NCI-H2196 treated with DMSO at 0.1 percent for 48 hours (cell line): ENCODE data around the gene IRF4.

ENCODE experiments used
- DNase-seq: peaks from one replicate; lab custom pipeline; 2025; ENCODE audit not compliant: unreplicated experiment; lab: John Stamatoyannopoulos, UW

Gene IRF4

DNA sequence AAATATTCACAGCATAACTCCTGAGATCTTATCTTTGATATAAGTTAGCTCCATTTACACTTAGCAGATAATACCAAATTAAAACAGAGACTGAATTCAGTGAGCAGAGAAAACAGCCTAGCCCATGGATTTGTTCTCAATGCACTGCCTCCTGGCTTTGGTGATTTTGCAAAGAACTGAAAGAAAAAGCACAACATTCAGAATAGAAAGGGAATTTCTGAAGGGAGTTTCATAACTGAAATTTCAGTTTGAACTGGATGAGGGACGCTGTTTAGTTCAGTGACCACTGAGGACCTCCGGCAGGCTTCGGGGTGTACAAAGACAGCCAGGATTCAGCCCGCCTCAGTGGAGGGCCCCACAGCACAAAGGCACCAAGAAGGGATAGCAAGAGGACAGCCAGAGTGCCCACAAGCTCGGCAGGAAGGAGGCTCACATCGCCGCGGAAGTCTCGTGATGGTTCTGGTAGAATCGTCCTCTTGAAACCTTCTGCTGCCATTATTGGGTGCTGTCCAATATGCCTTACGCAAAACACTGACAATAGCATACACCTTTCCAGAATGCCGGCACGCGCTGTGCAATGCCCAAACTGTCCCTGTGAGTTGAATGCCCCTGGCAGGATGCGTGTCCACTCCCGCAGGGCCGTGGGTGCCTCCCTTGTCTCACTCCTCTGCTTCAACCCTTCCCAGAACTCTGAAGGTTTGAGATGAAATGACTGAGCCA lies 9.7 kb upstream of the IRF4 start:
- no peak for DNase-seq

DNA sequence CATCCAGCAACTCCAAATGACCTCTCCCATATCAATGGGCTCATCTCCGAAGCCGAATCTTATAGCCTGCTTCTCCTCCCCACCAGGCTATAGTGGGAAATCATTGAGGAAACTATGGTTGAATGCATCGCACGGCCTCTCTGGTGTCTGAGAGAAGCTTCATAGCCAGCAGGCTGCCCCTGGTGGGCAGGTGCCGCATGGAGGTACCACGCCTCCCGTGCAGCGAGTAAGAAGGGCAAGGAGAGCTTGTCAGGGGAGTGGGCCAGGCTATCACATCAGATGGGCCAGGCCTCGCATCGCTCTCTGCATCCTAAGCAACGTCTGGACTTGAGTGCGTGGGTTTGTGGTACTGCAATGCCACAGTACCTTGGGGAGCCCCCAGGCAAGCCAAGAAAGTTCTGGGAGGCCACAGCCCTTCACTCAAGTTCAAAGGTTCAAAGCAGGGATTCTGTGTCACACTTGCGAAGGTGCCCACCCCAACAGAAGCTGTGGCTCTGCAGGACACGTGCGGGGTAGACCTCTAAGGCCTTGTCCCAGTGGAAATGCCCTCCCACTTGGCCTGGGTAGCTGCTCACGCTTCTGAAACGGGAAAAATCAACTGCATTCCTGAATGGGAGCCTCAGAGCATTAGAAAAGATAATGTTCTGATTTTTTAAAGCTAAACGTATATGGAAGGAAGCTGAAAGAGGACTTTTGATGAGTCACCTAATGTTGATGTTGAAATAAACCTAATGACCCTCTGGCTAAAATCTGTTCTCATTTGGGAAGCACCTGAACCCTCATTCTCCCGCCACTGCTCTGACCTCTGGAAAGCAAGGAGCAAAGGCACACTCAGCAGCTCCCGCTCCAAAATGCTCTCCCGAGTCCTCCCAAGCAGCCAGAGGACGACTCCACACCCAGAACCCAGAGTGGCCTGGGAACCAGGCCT lies 8.4 kb upstream of the IRF4 start:
- no peak for DNase-seq

DNA sequence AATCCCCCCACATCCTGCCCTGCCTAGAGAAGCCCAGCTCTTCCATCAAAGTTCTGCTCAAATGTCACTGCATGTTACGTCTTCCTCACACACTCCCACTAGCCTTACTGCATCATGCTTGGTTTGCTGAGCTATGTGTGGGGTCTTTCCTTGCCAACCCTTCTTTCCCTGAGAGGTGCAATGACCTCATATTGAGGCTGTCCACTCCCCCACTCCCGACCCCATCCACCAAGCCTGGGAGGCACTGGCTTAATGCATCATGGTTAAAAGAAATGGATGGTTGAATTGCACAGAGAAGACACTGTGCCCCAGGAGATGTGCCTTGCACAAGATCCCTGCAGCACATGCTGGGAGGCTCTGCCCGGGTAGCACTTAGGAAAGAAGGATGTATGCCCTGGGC lies 7.7 kb upstream of the IRF4 start:
- DNase-seq = no peak

DNA sequence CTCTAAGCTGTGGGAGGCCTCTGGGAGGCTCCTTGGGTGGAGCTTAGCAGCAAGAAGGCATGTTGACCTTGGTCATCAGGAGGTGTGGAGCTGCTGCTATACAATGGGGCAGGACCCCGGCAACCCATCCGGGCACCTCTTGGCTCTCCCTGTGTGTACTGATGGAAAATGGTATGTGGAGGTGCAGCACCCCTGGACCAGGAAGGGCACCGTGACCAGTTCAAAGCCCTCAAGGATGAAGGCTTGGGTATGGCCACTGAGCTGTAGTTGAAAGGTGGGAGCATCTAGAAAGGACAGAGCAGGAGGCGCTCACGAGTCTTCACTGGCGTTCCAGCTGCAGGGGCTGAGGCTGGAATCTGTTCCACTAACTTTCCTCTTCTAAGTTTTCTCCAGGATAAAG lies 6.7 kb upstream of the IRF4 start:
- DNase-seq = no peak

DNA sequence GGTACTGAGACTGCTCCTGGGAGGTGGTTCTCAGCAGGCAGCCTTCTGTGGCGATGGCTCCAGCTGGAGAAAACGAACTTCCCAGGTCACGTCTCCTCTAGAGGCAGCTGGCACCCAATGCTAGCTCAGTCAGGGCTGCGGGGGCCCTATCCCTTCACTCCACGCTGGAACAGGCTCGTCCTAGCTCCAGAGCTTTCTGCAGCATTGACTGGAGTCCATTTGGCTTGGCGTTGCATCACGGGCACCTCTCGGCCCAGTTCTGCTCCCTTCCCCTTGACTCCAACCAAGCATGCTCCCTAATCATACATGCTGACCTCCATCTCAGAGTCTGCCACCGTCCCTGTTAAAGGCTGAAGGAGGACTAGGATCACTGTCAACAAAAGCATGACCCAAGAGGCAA lies 5.9 kb upstream of the IRF4 start:
- DNase-seq = no peak

DNA sequence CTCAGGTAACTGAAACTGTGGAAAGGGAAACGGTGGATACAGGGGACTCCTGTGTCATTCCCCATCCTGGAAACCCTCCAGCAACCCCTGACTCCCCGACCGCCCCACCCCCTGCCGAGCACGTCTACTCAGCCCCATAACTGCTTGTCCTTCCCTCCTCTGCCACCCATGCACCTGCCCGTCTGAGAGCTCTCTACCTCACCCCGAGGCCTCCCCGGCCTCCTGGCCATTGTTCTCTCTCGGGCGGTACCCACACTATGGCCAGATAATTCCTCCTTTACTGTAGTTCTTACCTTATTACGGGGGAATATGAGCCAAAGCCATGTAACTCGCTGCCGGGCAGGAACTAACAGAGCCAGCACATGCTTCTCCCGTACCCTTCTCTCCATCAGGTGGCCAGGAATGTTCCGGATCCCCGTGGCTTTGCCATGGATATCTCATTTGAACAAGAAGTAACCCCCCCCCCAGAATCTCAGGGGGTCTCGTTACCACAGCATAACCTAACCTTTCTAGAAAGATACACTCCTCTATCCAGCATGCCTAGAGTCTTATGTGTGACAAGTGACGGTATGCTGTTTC lies 4.8 kb upstream of the IRF4 start:
- DNase-seq = no peak

DNA sequence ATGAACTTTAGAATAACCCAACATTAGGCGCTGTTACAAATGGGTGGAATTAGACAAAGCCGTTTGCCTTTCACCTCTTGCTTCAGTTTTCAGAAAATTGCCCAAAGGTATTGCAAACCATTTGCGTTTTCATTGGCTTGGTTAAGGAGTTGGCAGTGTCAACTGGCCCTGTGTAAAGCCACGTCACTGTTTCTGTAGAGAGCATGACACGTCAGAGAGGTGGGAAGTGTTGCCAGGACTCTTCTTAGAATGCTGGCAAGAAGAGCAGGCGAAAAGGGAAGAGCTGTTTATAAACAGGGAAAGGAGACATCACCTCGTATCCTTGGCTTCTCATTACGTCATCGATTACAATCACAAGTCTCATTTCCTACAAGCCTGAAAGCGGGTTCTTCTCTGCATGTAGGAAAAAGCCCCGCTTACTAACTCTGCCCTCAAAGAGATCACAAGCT lies 4.2 kb upstream of the IRF4 start:
- DNase-seq = no peak

DNA sequence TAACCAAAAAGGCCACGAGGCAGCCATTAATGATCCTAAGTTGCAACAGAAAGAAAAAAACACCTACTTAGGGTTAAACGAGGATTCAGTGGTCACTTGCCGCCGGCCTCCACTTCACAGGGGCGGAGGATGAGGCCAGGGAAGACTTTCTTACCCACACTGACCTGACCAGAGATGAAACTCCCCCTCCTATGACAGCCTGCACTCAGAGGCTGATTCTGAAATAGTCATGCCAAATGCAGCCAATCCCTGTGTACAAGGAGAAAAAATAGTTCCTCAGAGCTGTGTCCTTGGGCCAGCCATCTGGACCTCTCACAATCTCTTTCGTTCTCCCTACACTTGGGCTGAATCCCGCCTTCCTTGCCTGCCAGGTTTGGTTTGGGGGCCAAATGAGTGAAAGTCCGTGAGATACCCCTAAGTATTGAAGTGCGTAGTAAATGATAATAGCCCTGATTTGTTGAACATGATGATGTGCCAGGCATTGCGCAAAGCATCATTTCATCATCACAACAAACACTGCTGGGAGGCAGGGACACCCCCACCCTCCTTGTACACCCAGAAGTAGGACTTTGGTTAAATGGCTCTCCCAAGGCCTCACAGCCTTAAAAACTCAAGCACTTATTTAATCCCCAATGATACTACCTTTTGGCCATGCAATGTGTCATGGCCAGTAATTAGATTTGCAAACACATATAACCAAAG lies 3.2 kb upstream of the IRF4 start:
- no peak for DNase-seq

DNA sequence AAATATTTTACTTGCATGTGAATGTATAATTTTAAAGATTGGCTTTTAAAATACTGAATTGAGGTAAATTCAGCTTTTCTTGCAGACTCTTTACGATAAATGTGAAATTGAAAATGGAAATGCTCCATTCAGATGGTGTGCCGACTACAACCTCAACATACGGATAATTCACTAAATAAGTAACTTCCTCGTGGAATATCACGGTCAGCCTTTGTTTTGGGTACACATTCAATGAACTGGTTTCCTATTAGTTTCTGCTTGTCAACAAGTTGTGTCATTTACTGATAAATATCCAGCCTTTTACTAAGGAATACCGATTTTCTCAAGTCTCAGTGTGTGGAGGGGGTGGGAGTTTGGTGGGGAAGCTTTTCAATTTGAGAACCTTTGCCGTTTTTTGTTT lies 2.4 kb upstream of the IRF4 start:
- no peak for DNase-seq

DNA sequence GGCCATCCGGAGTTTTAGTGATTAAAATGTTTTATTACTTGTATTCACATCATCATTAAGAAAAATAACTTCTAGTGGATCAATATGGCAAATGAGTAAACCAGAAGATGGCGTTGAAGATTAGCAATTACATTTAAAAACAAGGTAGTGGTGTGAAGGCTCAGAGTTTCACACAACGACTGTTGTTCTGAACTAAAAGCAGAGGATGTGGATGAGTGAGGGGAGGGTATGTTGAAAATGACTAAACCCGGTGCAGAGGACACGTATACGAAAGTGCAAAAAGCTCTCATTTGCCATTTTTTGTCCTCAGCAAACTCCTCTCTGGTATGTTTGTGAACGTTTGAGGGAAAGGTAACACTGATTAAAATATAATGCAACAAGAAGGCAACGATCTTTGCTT lies 1.9 kb upstream of the IRF4 start:
- no peak for DNase-seq

DNA sequence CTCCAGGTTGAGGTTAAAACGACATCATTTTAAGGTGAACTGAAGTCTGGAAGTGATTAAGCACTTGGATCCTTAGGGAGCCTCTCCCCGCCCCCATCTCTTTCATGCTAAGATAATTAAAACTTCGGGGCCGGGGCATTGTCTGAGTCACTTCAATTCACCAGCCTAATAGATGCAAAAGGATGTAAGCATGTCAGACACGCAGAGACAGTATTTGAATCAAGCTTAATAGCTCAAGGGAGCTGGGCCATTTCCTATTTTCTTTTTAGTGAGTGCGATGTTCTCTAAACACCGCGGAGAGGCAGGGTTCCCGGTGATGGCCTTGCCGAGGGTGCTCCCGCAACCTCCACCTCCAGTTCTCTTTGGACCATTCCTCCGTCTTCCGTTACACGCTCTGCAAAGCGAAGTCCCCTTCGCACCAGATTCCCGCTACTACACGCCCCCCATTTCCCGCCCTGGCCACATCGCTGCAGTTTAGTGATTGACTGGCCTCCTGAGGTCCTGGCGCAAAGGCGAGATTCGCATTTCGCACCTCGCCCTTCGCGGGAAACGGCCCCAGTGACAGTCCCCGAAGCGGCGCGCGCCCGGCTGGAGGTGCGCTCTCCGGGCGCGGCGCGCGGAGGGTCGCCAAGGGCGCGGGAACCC lies 516 bp upstream of the IRF4 start:
- DNase-seq = no peak

DNA sequence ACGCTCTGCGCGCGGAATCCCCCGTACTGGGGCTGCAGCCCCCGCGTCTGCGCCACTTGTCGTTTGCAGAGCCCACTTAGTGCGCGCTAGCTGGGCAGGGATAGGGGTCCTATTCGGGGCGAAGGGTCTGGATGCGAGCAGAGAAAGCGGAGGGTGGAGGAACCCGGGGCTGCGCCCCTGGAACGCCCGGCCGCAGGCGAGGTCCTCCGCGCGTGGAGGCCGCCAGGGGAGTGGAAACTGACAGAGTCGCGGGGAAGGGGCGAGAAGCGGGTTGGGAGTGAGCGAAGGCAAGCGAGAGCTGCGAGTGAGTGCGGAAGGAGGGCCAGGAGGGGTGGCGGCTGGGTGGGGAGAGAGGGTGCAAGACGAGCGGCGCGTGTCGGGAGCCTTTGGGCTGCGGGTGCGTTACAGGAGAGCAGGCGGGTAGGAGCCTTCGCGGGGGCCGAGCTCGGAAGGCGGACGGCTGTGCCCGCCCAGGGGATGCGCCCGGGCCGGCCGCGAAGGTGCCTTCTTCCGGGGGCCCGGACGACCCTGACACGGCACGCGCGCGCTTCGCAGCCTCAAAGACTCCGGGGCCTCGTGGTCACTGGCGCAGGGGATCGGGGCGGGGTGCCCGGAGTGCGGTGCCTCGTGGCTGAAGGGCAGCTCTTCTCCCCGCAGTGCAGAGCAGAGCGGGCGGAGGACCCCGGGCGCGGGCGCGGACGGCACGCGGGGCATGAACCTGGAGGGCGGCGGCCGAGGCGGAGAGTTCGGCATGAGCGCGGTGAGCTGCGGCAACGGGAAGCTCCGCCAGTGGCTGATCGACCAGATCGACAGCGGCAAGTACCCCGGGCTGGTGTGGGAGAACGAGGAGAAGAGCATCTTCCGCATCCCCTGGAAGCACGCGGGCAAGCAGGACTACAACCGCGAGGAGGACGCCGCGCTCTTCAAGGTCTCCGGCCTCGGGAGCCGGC lies 1.2 kb downstream of the IRF4 start:
- no peak for DNase-seq

DNA sequence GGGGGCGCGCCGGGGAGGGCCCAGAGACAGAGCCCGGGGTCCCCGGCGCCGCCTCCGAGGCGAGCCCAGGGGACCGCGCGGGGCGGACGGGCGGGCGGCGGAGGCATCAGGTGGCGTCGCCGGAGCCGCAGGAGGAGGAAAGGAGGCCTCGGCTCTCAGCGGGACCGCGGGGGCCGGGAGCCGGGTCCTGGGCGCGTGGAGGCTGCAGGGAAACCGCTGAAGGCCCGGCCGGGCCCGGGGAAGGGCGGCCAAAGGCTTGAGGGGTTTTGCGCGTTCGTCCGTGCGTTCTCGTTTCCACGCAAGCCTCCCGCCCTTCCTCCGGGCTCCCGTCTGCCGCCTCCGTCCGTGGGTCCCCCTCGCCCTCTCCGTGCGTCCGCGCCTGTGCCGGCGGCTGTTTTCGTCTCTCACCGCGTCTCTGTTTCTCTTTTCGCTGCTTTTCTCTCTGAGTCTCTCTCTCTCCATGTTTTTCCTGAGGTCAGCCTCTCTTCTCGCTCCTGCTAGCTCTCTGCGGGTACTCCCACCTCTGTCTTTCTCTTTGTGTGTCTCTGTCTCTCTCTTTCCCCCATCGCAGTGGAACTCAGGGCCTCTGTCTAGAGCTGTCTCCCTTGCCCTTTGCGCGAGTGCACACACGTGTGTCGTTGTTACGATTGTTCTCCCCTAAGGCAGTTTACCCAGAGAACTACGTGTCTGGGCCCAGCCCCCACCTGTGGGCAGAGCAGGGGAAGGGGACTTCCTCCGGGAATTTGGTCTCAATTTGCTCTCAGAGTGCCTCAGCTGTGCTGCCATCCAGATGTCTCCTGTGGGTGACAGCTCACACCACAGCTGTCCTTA lies 2.1 kb downstream of the IRF4 start:
- no peak for DNase-seq

DNA sequence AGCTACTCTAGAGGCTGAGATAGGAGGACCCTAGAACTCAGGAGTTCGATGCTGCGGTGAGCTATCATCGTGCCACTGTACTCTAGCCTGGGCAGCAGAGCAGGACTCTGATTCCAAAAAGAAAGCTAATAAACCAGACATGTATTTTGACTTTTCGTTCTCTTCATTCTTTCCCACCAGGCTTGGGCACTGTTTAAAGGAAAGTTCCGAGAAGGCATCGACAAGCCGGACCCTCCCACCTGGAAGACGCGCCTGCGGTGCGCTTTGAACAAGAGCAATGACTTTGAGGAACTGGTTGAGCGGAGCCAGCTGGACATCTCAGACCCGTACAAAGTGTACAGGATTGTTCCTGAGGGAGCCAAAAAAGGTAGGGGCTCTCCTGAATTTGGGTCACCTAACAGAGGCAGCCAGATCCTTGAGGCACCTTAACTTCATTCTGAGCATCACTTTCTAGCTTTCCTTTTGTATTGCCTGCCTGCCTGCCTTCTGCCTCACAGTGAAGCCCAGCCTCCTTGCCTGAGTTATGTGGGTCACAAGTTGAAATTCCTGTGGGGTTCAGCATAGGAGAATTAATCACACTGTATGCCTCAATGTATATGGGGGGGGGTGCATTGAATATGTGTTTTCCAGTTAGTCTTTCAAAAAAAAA lies 3.2 kb downstream of the IRF4 start:
- DNase-seq = no peak

DNA sequence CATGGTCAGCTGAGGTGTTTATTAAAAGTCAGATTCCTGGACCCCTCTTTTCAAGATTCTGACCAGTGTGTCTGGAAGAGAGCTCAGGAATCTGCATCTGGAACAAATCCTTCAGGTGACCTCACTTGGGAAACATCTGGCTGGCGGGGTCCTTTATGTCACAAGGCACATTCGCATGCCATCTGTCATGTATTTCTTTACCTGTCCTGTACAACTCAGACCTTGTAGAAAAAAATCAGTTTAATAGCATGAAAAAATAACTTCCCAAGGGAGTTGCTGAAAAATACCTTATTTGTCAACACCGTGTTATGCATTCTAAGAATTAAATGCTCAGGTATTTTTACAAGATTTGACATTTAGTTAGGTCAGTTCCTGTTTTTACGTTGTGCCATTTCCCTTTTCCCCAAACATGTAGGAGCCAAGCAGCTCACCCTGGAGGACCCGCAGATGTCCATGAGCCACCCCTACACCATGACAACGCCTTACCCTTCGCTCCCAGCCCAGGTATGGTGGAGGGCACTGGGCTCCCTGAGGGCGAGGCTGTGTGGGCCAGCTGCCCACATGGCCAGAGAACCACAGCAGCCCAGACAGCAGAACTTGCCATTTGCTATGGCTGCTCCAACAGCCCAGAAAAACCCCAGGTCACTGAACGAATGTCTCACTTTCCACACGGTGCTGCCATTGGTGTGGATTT lies 4.0 kb downstream of the IRF4 start:
- DNase-seq = no peak

DNA sequence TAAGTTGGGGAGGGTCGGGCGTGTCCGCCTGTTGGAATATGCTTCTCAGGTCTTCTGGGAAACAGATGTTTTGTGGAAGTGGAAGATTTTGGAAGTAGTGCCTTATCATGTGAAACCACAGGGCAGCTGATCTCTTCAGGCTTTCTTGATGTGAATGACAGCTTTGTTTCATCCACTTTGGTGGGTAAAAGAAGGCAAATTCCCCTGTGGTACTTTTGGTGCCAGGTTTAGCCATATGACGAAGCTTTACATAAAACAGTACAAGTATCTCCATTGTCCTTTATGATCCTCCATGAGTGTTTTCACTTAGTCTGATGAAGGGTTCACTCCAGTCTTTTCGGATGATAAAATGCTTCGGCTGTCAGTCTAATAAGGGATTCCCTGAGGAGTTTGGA lies 4.6 kb downstream of the IRF4 start:
- no peak for DNase-seq

DNA sequence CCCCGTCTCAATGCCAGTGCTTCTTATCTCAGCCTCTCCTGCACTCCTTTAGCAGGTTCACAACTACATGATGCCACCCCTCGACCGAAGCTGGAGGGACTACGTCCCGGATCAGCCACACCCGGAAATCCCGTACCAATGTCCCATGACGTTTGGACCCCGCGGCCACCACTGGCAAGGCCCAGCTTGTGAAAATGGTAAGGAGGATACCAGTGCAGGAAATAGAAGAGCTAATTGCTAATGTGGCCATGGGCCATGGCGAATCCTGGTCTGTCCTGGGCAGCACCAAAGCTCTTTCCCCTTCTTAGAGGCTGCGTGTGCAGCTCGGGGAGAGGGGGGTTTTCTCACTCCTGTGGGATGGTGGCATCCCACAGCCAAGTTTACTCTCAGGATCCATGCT lies 5.5 kb downstream of the IRF4 start:
- no peak for DNase-seq

DNA sequence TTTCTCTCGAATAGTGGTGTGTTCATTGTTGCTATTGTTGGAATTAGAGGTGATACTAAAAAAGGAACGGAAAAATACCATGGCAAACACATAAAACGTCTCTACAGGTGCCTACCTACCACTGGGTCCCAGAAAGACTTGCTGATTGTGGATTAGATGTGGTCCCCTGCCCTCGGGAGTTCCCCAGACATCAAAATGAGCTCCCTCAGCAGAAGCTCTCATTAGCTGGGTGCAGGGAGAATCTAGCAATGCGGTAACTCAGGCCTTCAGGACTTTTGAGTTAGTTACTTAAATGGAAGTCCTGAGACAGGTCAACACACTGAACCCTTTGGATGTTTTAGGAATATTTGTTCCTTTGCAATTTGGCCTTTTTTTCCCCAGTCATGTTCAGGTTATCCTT lies 6.1 kb downstream of the IRF4 start:
- DNase-seq = no peak
